Progenitor cell of endocrine pancreas (in vitro differentiated cells): ENCODE data around the gene ABR. TPM values are rescaled to one million over a fixed set of nuclear protein-coding genes. Genes with fewer than 3 reads are reported as not detected.

Source experiments
- DNase-seq: peaks from one replicate; pipeline ENCODE4 v3.0.0; 2021; ENCODE audit warnings: low spot score; ENCODE audit not compliant: unreplicated experiment
- H3K27ac Mint-ChIP-seq: 2 replicates; pipeline ENCODE4 v1.8.0; 2021; ENCODE audit warnings: mild to moderate bottlenecking, moderate library complexity, mixed read lengths
- H3K27me3 Mint-ChIP-seq: 2 replicates; pipeline ENCODE4 v1.8.0; 2021; ENCODE audit warnings: mixed read lengths
- H3K36me3 Mint-ChIP-seq: 2 replicates; pipeline ENCODE4 v1.8.0; 2022; ENCODE audit warnings: mixed read lengths; ENCODE audit not compliant: insufficient read depth
- H3K4me1 Mint-ChIP-seq: 2 replicates; pipeline ENCODE4 v1.8.0; 2021; ENCODE audit warnings: low read depth, mixed read lengths
- H3K4me3 Mint-ChIP-seq: 2 replicates; pipeline ENCODE4 v1.8.0; 2021; ENCODE audit warnings: low read depth, mild to moderate bottlenecking, moderate library complexity, mixed read lengths
- H3K9me3 Mint-ChIP-seq: 2 replicates; pipeline ENCODE4 v1.8.0; 2021; ENCODE audit warnings: low read depth, mixed read lengths
- CTCF ChIP-seq: fragments of 200-600 bp; sonication (generic); IDR thresholded peaks from one replicate; pipeline ENCODE4 v1.5.0; 2021; ENCODE audit warnings: antibody characterized with exemption, mild to moderate bottlenecking; ENCODE audit not compliant: unreplicated experiment
- total RNA-seq: library from RNA; stranded (reverse); gene quantifications from 2 replicates; pipeline ENCODE4 v1.2.1, GENCODE V29; 2021

ABR gene
- total RNA-seq, 1 donor from 2014 or later = 61.0 TPM

- no peaks in the 10 kb centered on the region for H3K36me3 Mint-ChIP-seq
- H3K27ac Mint-ChIP-seq = no peak overlapping the region
- no peak for DNase-seq
- H3K4me1 Mint-ChIP-seq = peaks cover 21% of the 10 kb centered on the region
- H3K27me3 Mint-ChIP-seq = no peaks in the 10 kb centered on the region
- TF ChIP-seq CTCF = no peak
- peak overlapping the region; percentile 64 for H3K4me3 Mint-ChIP-seq
- no peaks in the 10 kb centered on the region for H3K9me3 Mint-ChIP-seq
Measured at GRCh38 chr17:1110541-1110861, 69.3 kb downstream of the ABR start.

GRCh38 chr17:1109606-1110540 is 69.9 kb downstream of the ABR start:
- DNase-seq = peak; percentile 43
- peak; percentile 16 for TF ChIP-seq CTCF
- Mint-ChIP-seq H3K9me3 (no peaks in the 10 kb centered on the region), H3K4me1 (peaks cover 22% of the 10 kb centered on the region), H3K27me3 (no peaks in the 10 kb centered on the region), H3K4me3 (peak overlapping the region; percentile 64), H3K36me3 (no peaks in the 10 kb centered on the region), H3K27ac (no peak overlapping the region)

- no peak overlapping the region for H3K27ac Mint-ChIP-seq
- H3K36me3 Mint-ChIP-seq = no peaks in the 10 kb centered on the region
- H3K27me3 Mint-ChIP-seq = no peaks in the 10 kb centered on the region
- peaks cover 22% of the 10 kb centered on the region for H3K4me1 Mint-ChIP-seq
- TF ChIP-seq CTCF = no peak
- H3K9me3 Mint-ChIP-seq = no peaks in the 10 kb centered on the region
- no peak for DNase-seq
- peak overlapping the region; percentile 78 for H3K4me3 Mint-ChIP-seq
Measured at GRCh38 chr17:1108765-1109605, 70.8 kb downstream of the ABR start.

GRCh38 chr17:1108478-1108764 is 71.4 kb downstream of the ABR start:
- H3K27ac Mint-ChIP-seq = no peak overlapping the region
- no peak for DNase-seq

More at GRCh38 chr17:1108478-1108764, 71.4 kb downstream of the ABR start:
- Mint-ChIP-seq H3K4me1 (peaks cover 22% of the 10 kb centered on the region), H3K36me3 (no peaks in the 10 kb centered on the region), H3K4me3 (peak overlapping the region; percentile 58), H3K27me3 (no peaks in the 10 kb centered on the region), H3K9me3 (no peaks in the 10 kb centered on the region)
- no peak for TF ChIP-seq CTCF
